Measurements from ENCODE around the gene DDX42. TPM values are rescaled to one million over a fixed set of nuclear protein-coding genes. Genes with fewer than 3 reads are reported as not detected.
"Not testable (repeated sequence)": the region's sequence is repeated elsewhere in the genome, so short reads cannot be mapped to it uniquely, and the experiment has no call there.

The DDX42 gene
- total RNA-seq, 4 donors from 2014 or later: 80.4 to 93.9 (median 84.3) TPM

DNA sequence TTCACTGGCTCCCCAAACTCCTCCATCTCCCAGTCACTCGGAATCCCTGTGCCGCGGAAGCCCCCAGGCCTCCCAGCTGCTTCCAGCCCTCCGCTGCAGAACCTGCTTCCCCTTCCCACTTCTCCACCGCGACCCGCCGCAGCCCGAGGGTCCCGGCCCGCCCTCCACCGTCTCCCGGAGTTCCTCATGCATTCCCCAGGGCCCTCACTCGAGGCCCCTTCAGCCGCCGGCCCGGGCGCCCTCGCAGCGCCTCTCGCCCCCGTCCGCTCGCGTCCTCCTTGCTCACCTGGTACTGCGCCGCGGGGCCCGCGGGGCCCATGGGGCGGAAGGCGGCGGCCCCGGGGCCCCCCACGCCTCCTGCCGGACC is 68.2 kb downstream of the DDX42 start:
- no peak for DNase-seq (ENCODE audit: extremely low spot score)
- H3K4me3 ChIP-seq: peak overlapping the region; percentile 92 to 97 (median 92)
- H3K36me3 ChIP-seq: peaks cover 0 to 5% (median 3%) of the 10 kb centered on the region in 4 donors
- WGBS: under 1% methylated on average over 29 of the region's 36 CpGs
- peak overlapping the region; percentile 97 to 98 (median 98) for H3K27ac ChIP-seq (replicated peaks in 1 of 4)
- H3K27me3 ChIP-seq: no peaks in the 10 kb centered on the region
- intact Hi-C loops (cut with DNase I): no loop called here
- H3K9me3 ChIP-seq: no peaks in the 10 kb centered on the region
- no peak for TF ChIP-seq POLR2AphosphoS5 (IDR thresholded peaks at IDR 0.05)
- TF ChIP-seq, protein P1, sequence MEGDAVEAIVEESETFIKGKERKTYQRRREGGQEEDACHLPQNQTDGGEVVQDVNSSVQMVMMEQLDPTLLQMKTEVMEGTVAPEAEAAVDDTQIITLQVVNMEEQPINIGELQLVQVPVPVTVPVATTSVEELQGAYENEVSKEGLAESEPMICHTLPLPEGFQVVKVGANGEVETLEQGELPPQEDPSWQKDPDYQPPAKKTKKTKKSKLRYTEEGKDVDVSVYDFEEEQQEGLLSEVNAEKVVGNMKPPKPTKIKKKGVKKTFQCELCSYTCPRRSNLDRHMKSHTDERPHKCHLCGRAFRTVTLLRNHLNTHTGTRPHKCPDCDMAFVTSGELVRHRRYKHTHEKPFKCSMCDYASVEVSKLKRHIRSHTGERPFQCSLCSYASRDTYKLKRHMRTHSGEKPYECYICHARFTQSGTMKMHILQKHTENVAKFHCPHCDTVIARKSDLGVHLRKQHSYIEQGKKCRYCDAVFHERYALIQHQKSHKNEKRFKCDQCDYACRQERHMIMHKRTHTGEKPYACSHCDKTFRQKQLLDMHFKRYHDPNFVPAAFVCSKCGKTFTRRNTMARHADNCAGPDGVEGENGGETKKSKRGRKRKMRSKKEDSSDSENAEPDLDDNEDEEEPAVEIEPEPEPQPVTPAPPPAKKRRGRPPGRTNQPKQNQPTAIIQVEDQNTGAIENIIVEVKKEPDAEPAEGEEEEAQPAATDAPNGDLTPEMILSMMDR (IDR thresholded peaks at IDR 0.05): no peak
- no peak for TF ChIP-seq EP300 (IDR thresholded peaks at IDR 0.05)
- TF ChIP-seq POLR2A (IDR thresholded peaks at IDR 0.05; ENCODE audit: low read depth): no peak
- peaks cover 54 to 57% (median 56%) of the 10 kb centered on the region in 4 donors for H3K4me1 ChIP-seq

- DNase-seq (ENCODE audit: extremely low spot score): peak; percentile 100
- no peaks in the 10 kb centered on the region for H3K27me3 ChIP-seq
- H3K36me3 ChIP-seq: no peaks in the 10 kb centered on the region
- H3K4me1 ChIP-seq: peaks cover 48 to 51% (median 50%) of the 10 kb centered on the region in 4 donors
- WGBS: 1% methylated on average over 20 of the region's 92 CpGs
- intact Hi-C loops (cut with DNase I): no loop called here
- H3K4me3 ChIP-seq: peak within 1 kb of the TSS; percentile 92 to 97 (median 92)
- no peaks in the 10 kb centered on the region for H3K9me3 ChIP-seq
- peak; percentile 83 for TF ChIP-seq POLR2AphosphoS5 (IDR thresholded peaks at IDR 0.05)
- TF ChIP-seq, protein P1 (IDR thresholded peaks at IDR 0.05): no peak
- TF ChIP-seq POLR2A (IDR thresholded peaks at IDR 0.05; ENCODE audit: low read depth): peak; percentile 96
- TF ChIP-seq EP300 (IDR thresholded peaks at IDR 0.05): no peak
- H3K27ac ChIP-seq (replicated peaks in 1 of 4): peak within 1 kb of the TSS; percentile 97 to 98 (median 98)
These were observed 68.8 kb downstream of the DDX42 start, which contains the start of gene SMARCD2 for GRCh38 chr17:63842540-63843386. SMARCD2 (minus strand) TSS chr17:63842685; CDS start chr17:63842674, 11 bp downstream.

- DNase-seq (ENCODE audit: extremely low spot score); intact Hi-C loops (cut with DNase I); H3K27me3 ChIP-seq; H3K9me3 ChIP-seq; H3K36me3 ChIP-seq: not testable (repeated sequence)
- H3K4me1 ChIP-seq: peaks cover 42 to 46% (median 45%) of the 10 kb centered on the region in 4 donors
- peak overlapping the region; percentile 92 to 97 (median 92) for H3K4me3 ChIP-seq
- WGBS: 5% methylated on average over 14 of the region's 19 CpGs
- peak overlapping the region; percentile 97 to 98 (median 98) for H3K27ac ChIP-seq (replicated peaks in 1 of 4)
These were observed 69.5 kb downstream of the DDX42 start for GRCh38 chr17:63843387-63843888.

DNA sequence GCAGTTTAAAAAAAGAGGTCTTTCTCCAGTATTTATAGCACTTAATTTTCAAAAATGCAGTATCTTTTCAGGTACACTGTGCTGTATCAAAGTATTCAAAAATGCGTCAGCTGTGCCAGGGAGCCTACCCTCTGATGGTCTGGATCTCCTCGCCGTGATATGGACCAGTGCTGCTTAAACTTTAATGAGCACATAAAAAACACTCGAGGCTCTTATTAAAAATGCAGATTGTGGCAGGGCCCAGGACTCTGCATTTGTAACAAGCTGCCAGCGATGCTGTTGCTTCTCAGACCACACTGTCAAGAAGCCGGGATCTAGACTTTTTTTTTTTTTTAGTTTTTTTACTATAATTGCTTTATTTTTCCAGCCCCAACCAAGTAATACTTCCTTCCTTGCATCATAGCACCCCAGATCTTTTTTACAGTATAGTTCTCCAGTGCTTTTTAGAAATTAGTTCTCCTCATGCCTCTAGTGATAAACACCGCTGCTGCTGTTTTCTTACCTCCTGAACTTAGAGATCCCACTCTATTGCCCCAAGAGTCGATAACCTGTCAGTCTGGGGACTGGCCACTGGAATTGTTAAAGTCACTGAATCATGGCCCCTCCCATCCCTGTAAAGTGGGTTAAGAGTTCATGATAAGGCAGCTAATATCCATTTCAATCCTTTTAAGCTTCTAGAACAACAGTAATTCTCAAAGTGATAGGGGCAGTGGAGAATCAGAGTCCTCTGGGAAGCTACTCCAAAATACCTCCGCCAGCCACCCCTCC is 70.1 kb downstream of the DDX42 start:
- Histone ChIP-seq H3K36me3 (no peaks in the 10 kb centered on the region), H3K4me1 (peaks cover 40 to 46% (median 45%) of the 10 kb centered on the region in 4 donors), H3K4me3 (peak overlapping the region; percentile 92 to 97 (median 92)), H3K27me3 (no peaks in the 10 kb centered on the region), H3K9me3 (no peaks in the 10 kb centered on the region), H3K27ac (replicated peaks in 1 of 4) (peak overlapping the region; percentile 97 to 98 (median 98))
- 67% methylated on average over 9 of the region's 9 CpGs for WGBS
- TF ChIP-seq, protein P1 (IDR thresholded peaks at IDR 0.05): no peak
- TF ChIP-seq EP300 (IDR thresholded peaks at IDR 0.05) (no peak), POLR2A (IDR thresholded peaks at IDR 0.05; ENCODE audit: low read depth) (no peak), POLR2AphosphoS5 (IDR thresholded peaks at IDR 0.05) (no peak)
- intact Hi-C loops (cut with DNase I): no loop called here
- DNase-seq (ENCODE audit: extremely low spot score): no peak

- TF ChIP-seq POLR2AphosphoS5 (IDR thresholded peaks at IDR 0.05) (no peak), EP300 (IDR thresholded peaks at IDR 0.05) (no peak)
- Histone ChIP-seq H3K9me3 (no peaks in the 10 kb centered on the region), H3K4me1 (peaks cover 25 to 39% (median 34%) of the 10 kb centered on the region in 4 donors), H3K27ac (replicated peaks in 1 of 4) (no peak overlapping the region), H3K27me3 (no peaks in the 10 kb centered on the region), H3K4me3 (no peak overlapping the region), H3K36me3 (no peaks in the 10 kb centered on the region)
- DNase-seq (ENCODE audit: extremely low spot score): no peak
- intact Hi-C loops (cut with DNase I): no loop called here
- 32% methylated on average over 1 of the region's 1 CpG for whole genome bisulfite sequencing
These were observed 71.5 kb downstream of the DDX42 start for GRCh38 chr17:63845509-63845908.

Measured in esophagus muscularis mucosa (tissue), 4 donors.